NCI-H2196 (cell line): ENCODE results near the gene COL18A1.
A peak's percentile ranks its signal among the peaks of the same experiment; 100 is the strongest.
"Not testable (repeated sequence)": the region's sequence is repeated elsewhere in the genome, so short reads cannot be mapped to it uniquely, and the experiment has no call there.

Source experiments
- DNase-seq: peaks from one replicate; lab custom pipeline; 2025; ENCODE audit not compliant: unreplicated experiment; lab: John Stamatoyannopoulos, UW

COL18A1 gene

GRCh38 chr21:45424854-45425795 is 20.2 kb downstream of the COL18A1 start:
- no peak for DNase-seq

GRCh38 chr21:45427331-45428271 is 22.6 kb downstream of the COL18A1 start:
- DNase-seq, result no peak

GRCh38 chr21:45428534-45428933 is 23.6 kb downstream of the COL18A1 start:
- no peak for DNase-seq

GRCh38 chr21:45429221-45430175 is 24.5 kb downstream of the COL18A1 start:
- DNase-seq, result no peak

GRCh38 chr21:45430521-45431501 is 25.8 kb downstream of the COL18A1 start:
- no peak for DNase-seq

- no peak for DNase-seq
These were observed 27.0 kb downstream of the COL18A1 start for GRCh38 chr21:45431781-45432572.

GRCh38 chr21:45432575-45433255 is 27.8 kb downstream of the COL18A1 start:
- no peak for DNase-seq

GRCh38 chr21:45433301-45433700 is 28.3 kb downstream of the COL18A1 start:
- no peak for DNase-seq

GRCh38 chr21:45433911-45434644 is 29.1 kb downstream of the COL18A1 start:
- no peak for DNase-seq

- DNase-seq, result no peak
These were observed 29.8 kb downstream of the COL18A1 start for GRCh38 chr21:45434645-45435217.

GRCh38 chr21:45435405-45435981 is 30.5 kb downstream of the COL18A1 start:
- no peak for DNase-seq

- no peak for DNase-seq
These were observed 31.5 kb downstream of the COL18A1 start for GRCh38 chr21:45436351-45437065.

GRCh38 chr21:45437844-45438243 is 32.9 kb downstream of the COL18A1 start:
- DNase-seq, result not testable (repeated sequence)

- no peak for DNase-seq
These were observed 33.6 kb downstream of the COL18A1 start for GRCh38 chr21:45438391-45439145.

GRCh38 chr21:45439161-45439872 is 34.4 kb downstream of the COL18A1 start:
- peak; percentile 77 for DNase-seq
